ENCODE measurements around the gene MTMR12. TPM values are rescaled to one million over a fixed set of nuclear protein-coding genes. Genes with fewer than 3 reads are reported as not detected.

The MTMR12 gene
- total RNA-seq, 1 experiment from 2014 or later: 16.0 TPM

DNA sequence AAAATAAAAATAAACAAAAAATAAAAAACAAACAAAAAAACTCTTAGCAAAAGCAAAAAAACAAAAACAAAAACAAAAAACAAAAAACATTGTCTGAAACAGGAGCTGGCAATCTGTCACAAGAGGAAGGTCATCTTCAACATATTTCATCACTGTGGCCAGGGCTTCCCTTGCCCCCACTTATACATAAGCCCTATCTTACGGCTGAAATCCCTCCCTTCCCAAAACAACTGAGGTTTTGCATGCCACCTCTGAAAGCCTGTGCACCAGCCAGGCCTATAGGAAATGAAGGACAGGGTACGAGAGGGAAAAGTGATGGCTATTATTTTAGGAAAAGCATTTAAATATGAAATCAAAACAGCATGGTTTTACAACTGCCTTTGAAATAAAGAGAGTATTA lies 10.8 kb downstream of the MTMR12 start:
- Histone ChIP-seq H3K9me2 (replicated peaks; ENCODE audit: low read length) (no peaks in the 10 kb centered on the region), H3K4me3 (ENCODE audit: low read length) (no peak overlapping the region), H3K27ac (ENCODE audit: low read length) (no peak overlapping the region), H3K4me1 (ENCODE audit: insufficient read depth, low read length) (no peaks in the 10 kb centered on the region), H3F3A (ENCODE audit: low read length, unreplicated experiment) (no peaks in the 10 kb centered on the region), H3K4me2 (ENCODE audit: low read length) (no peak overlapping the region), H2AFZ (ENCODE audit: low read length) (no peak overlapping the region), H3K79me2 (ENCODE audit: low read length) (peaks cover 84% of the 10 kb centered on the region), H3K9me3 (ENCODE audit: low read length) (no peaks in the 10 kb centered on the region), H3K36me3 (ENCODE audit: low read depth, low read length) (no peaks in the 10 kb centered on the region), H3K9ac (ENCODE audit: low read length) (no peak overlapping the region), H4K20me1 (ENCODE audit: low read length) (peaks cover 6% of the 10 kb centered on the region; the same call in 1 of the 2 replicates), H3K27me3 (ENCODE audit: low read length) (no peaks in the 10 kb centered on the region)
- ATAC-seq (no peak), DNase-seq (no peak)
- TF ChIP-seq EZH2phosphoT487 (IDR thresholded peaks at IDR 0.05; ENCODE audit: borderline replicate concordance, low read length) (no peak), EZH2 (IDR thresholded peaks at IDR 0.05; ENCODE audit: low read length, unreplicated experiment) (no peak)
- TF ChIP-seq, protein P1, sequence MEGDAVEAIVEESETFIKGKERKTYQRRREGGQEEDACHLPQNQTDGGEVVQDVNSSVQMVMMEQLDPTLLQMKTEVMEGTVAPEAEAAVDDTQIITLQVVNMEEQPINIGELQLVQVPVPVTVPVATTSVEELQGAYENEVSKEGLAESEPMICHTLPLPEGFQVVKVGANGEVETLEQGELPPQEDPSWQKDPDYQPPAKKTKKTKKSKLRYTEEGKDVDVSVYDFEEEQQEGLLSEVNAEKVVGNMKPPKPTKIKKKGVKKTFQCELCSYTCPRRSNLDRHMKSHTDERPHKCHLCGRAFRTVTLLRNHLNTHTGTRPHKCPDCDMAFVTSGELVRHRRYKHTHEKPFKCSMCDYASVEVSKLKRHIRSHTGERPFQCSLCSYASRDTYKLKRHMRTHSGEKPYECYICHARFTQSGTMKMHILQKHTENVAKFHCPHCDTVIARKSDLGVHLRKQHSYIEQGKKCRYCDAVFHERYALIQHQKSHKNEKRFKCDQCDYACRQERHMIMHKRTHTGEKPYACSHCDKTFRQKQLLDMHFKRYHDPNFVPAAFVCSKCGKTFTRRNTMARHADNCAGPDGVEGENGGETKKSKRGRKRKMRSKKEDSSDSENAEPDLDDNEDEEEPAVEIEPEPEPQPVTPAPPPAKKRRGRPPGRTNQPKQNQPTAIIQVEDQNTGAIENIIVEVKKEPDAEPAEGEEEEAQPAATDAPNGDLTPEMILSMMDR (conservative IDR thresholded peaks at IDR 0.05; ENCODE audit: low read depth, low read length): no peak
- BruUV-seq (replicated peaks): no TSS peak
- intact Hi-C loops (cut with micrococcal nuclease): no loop called here
- CTCF ChIA-PET: interaction anchor here (0.6 kb wide), 1 partner anchor 43 kb away, joined by 3 read pairs; no protein-coding TSS in a partner anchor
- POLR2A ChIA-PET (ENCODE audit: unreplicated experiment): no interaction called here

DNA sequence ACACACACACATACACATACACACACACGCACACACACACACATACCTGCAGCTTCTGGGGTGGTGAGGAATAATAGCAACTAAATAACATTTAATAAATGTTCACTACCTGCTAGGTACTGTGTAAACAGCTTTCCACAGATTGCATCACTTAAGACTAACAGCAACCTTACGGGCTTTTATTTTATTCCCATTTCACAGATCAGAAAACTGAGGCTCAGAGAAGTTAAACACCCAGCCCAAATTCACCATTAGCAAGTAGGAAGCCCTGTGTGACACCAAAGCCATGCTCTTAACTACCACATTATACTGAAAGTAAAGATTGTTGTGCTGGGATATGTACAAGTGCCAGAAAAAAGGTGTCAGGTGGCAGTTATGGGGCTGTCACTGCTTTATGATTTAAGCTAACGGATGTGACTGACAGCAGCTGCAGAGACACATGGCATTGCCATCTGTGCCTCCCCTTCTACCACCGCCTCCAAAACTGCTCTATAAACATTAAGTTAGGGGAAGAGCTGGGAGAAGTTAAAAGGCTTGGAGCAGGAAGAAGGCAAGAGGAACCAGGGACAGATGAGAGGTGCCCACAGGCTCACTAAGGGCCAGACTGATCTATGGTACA lies 13.6 kb downstream of the MTMR12 start:
- no peak for DNase-seq

DNA sequence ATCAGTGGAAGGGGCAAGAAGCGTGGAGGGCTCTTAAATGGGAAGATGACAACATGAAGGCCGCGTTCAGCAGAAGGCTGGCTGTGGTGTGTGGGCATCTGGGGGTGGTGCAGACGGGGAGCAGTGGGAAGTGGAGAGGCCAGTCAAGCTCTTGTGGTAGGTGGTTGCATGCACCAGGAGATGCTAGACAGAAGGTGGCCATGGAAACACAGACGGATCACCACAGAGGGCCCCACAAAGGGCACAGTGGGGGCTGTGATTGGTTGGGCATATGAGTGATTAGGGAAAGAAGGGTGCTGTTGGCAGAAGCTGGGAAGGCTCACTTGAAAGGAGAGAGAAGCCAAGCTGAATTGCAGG lies 14.7 kb downstream of the MTMR12 start:
- no peak overlapping the region for H3K9ac ChIP-seq (ENCODE audit: low read length)
- H3K4me2 ChIP-seq (ENCODE audit: low read length): no peak overlapping the region
- H3K27ac ChIP-seq (ENCODE audit: low read length): no peak overlapping the region
- no peaks in the 10 kb centered on the region for H3K4me1 ChIP-seq (ENCODE audit: insufficient read depth, low read length)
- H3K36me3 ChIP-seq (ENCODE audit: low read depth, low read length): peaks cover 4% of the 10 kb centered on the region
- ChIA-PET CTCF (no interaction called here), POLR2A (ENCODE audit: unreplicated experiment) (no interaction called here)
- ATAC-seq (no peak), DNase-seq (no peak)
- no peaks in the 10 kb centered on the region for H3K9me2 ChIP-seq (replicated peaks; ENCODE audit: low read length)
- intact Hi-C loops (cut with micrococcal nuclease): no loop called here
- no peak overlapping the region for H2AFZ ChIP-seq (ENCODE audit: low read length)
- TF ChIP-seq EZH2phosphoT487 (IDR thresholded peaks at IDR 0.05; ENCODE audit: borderline replicate concordance, low read length) (no peak), EZH2 (IDR thresholded peaks at IDR 0.05; ENCODE audit: low read length, unreplicated experiment) (no peak)
- TF ChIP-seq, protein P1 (conservative IDR thresholded peaks at IDR 0.05; ENCODE audit: low read depth, low read length): no peak
- BruUV-seq (replicated peaks): no TSS peak
- H3K79me2 ChIP-seq (ENCODE audit: low read length): peaks cover 45% of the 10 kb centered on the region
- H3F3A ChIP-seq (ENCODE audit: low read length, unreplicated experiment): no peaks in the 10 kb centered on the region
- no peaks in the 10 kb centered on the region for H3K9me3 ChIP-seq (ENCODE audit: low read length)
- H4K20me1 ChIP-seq (ENCODE audit: low read length): peaks cover 3% of the 10 kb centered on the region; the same call in 1 of the 2 replicates
- no peaks in the 10 kb centered on the region for H3K27me3 ChIP-seq (ENCODE audit: low read length)
- H3K4me3 ChIP-seq (ENCODE audit: low read length): no peak overlapping the region

More for the DNA sequence above, 13.6 kb downstream of the MTMR12 start:
- H3K9me2 ChIP-seq (replicated peaks; ENCODE audit: low read length): no peaks in the 10 kb centered on the region
- ATAC-seq: no peak
- CTCF ChIA-PET: no interaction called here
- peaks cover 56% of the 10 kb centered on the region for H3K79me2 ChIP-seq (ENCODE audit: low read length)
- no peak overlapping the region for H3K9ac ChIP-seq (ENCODE audit: low read length)
- intact Hi-C loops (cut with micrococcal nuclease): no loop called here
- BruUV-seq (replicated peaks): no TSS peak
- peaks cover 4% of the 10 kb centered on the region for H3K36me3 ChIP-seq (ENCODE audit: low read depth, low read length)
- no peak overlapping the region for H3K27ac ChIP-seq (ENCODE audit: low read length)
- H2AFZ ChIP-seq (ENCODE audit: low read length): no peak overlapping the region
- no peak overlapping the region for H3K4me2 ChIP-seq (ENCODE audit: low read length)
- POLR2A ChIA-PET (ENCODE audit: unreplicated experiment): no interaction called here
- no peak overlapping the region for H3K4me3 ChIP-seq (ENCODE audit: low read length)
- TF ChIP-seq EZH2phosphoT487 (IDR thresholded peaks at IDR 0.05; ENCODE audit: borderline replicate concordance, low read length) (no peak), EZH2 (IDR thresholded peaks at IDR 0.05; ENCODE audit: low read length, unreplicated experiment) (no peak)
- TF ChIP-seq, protein P1 (conservative IDR thresholded peaks at IDR 0.05; ENCODE audit: low read depth, low read length): no peak
- no peaks in the 10 kb centered on the region for H3K27me3 ChIP-seq (ENCODE audit: low read length)
- H3F3A ChIP-seq (ENCODE audit: low read length, unreplicated experiment): no peaks in the 10 kb centered on the region
- H3K9me3 ChIP-seq (ENCODE audit: low read length): no peaks in the 10 kb centered on the region
- H3K4me1 ChIP-seq (ENCODE audit: insufficient read depth, low read length): no peaks in the 10 kb centered on the region
- peaks cover 3% of the 10 kb centered on the region; the same call in 1 of the 2 replicates for H4K20me1 ChIP-seq (ENCODE audit: low read length)

All from PC-3 (cell line).